HepG2 (cell line): ENCODE data around the gene CAPRIN2. TPM values are rescaled to one million over a fixed set of nuclear protein-coding genes. Genes with fewer than 3 reads are reported as not detected.

Experiments used
- ATF3 ChIP-seq: sonication (generic); formaldehyde crosslinking; IDR thresholded peaks from 2 replicates; pipeline ENCODE4 v1.4.0; 2020; ENCODE audit warnings: missing genetic modification reagents
- MIER3 ChIP-seq: IDR thresholded peaks from 2 replicates; pipeline ENCODE4 v1.6.1; 2016; ENCODE audit warnings: missing compliant biosample characterization, borderline replicate concordance
- MLXIP ChIP-seq: sonication (generic); formaldehyde crosslinking; IDR thresholded peaks from 2 replicates; pipeline ENCODE4 v1.9.0; 2021; ENCODE audit warnings: missing genetic modification reagents, borderline replicate concordance
- NFYB ChIP-seq: sonication (generic); formaldehyde crosslinking; IDR thresholded peaks from 2 replicates; pipeline ENCODE4 v1.4.0; 2020; ENCODE audit warnings: missing genetic modification reagents
- PITX1 ChIP-seq: sonication (generic); formaldehyde crosslinking; IDR thresholded peaks from 2 replicates; pipeline ENCODE4 v1.5.1; 2020; ENCODE audit warnings: mild to moderate bottlenecking, missing genetic modification reagents
- SKIL ChIP-seq: sonication (generic); formaldehyde crosslinking; IDR thresholded peaks from 2 replicates; pipeline ENCODE4 v1.8.0; 2022; ENCODE audit warnings: missing genetic modification reagents, mild to moderate bottlenecking, moderate library complexity, borderline replicate concordance
- ZFP37 ChIP-seq: sonication (generic); formaldehyde crosslinking; IDR thresholded peaks from 2 replicates; pipeline ENCODE4 v1.4.0; 2020; ENCODE audit warnings: missing genetic modification reagents, borderline replicate concordance
- ZNF282 ChIP-seq: fragments of 450-650 bp; IDR thresholded peaks from 2 replicates; pipeline ENCODE4 v1.6.1; 2018; ENCODE audit not compliant: partially characterized antibody
- ZNF576 ChIP-seq: sonication (generic); formaldehyde crosslinking; IDR thresholded peaks from 2 replicates; pipeline ENCODE4 v1.4.0; 2020; ENCODE audit warnings: mild to moderate bottlenecking, missing genetic modification reagents
- ZNF891 ChIP-seq: sonication (generic); formaldehyde crosslinking; IDR thresholded peaks from 2 replicates; pipeline ENCODE4 v1.5.0; 2020; ENCODE audit warnings: mild to moderate bottlenecking, missing genetic modification reagents
- polyA plus RNA-seq, 8 experiments: library from polyadenylated mRNA; depleted of rRNA in 3 of 8; stranded (reverse) in 7 of 8; unstranded in 1 of 8; fragments of >200 nt; fragmentation: Illumina TruSeq in 4 of 8; extraction: Trizol in 4 of 8; gene quantifications; 2 replicates each; pipeline versions ENCODE4 v1.2.1 to v1.2.3, GENCODE V29; 2011 to 2016; ENCODE audit warnings: low read depth in 4 of 8, missing spikeins in 1 of 8, mixed read lengths in 1 of 8; ENCODE audit not compliant: insufficient read depth in 1 of 8
- total RNA-seq, 5 experiments: library from RNA; depleted of rRNA; stranded (reverse); fragments of >200 nt; fragmentation: Illumina TruSeq; extraction: Trizol; gene quantifications; 2 replicates each; pipeline ENCODE4 v1.2.3, GENCODE V29; 2016; ENCODE audit warnings: low read depth in 1 of 5

The CAPRIN2 gene
- total and polyA plus RNA-seq, 2 of the 13 experiments (the other 11 are each of a cell fraction or from before 2014, with no cell fraction given), result 21.7 to 30.6 TPM

GRCh38 chr12:30746190-30746589, 8.6 kb downstream of the CAPRIN2 start (continued):
- TF ChIP-seq SKIL (CRISPR knock-in tag) (peak; percentile 43; the same call in 1 of the 2 replicates), ZFP37 (CRISPR knock-in tag) (no peak), ATF3 (0 out of 2 replicates have a peak, but pooled peaks have one; percentile 26), ZNF576 (CRISPR knock-in tag) (no peak), PITX1 (CRISPR knock-in tag) (peak; percentile 64), ZNF282 (no peak), MIER3 (CRISPR knock-in tag) (peak; percentile 50; the same call in 1 of the 2 replicates), ZNF891 (CRISPR knock-in tag) (no peak), NFYB (CRISPR knock-in tag) (no peak), MLXIP (CRISPR knock-in tag) (no peak)
- TF ChIP-seq, all 625 proteins: peak for 77
